Astrocyte (in vitro differentiated cells and primary cell): ENCODE results near the gene ZNF20. TPM values are rescaled to one million over a fixed set of nuclear protein-coding genes. Genes with fewer than 3 reads are reported as not detected.

Experiments
- DNase-seq: peaks from one replicate; pipeline ENCODE4 v3.0.0-alpha.2; 2010; ENCODE audit warnings: low read depth
- FAIRE-seq: peaks from 2 replicates; lab custom pipeline; 2011; peaks lifted over from hg19 to GRCh38; lab: Jason Lieb, UNC
- H2AFZ ChIP-seq: 2 replicates; pipeline ENCODE4 v1.6.0; 2012; ENCODE audit warnings: low read depth, low read length, inconsistent platforms
- H3K27ac ChIP-seq: 2 replicates; pipeline ENCODE4 v1.5.1; 2011; ENCODE audit warnings: low read depth, low read length, inconsistent platforms
- H3K27me3 ChIP-seq: 2 replicates; pipeline ENCODE4 v1.6.0; 2011; ENCODE audit warnings: low read length, inconsistent platforms; ENCODE audit not compliant: insufficient read depth
- H3K36me3 ChIP-seq: 2 replicates; pipeline ENCODE4 v1.5.1; 2011; ENCODE audit warnings: low read length, inconsistent platforms; ENCODE audit not compliant: insufficient read depth
- H3K4me1 ChIP-seq: 2 replicates; pipeline ENCODE4 v1.5.1; 2011; ENCODE audit warnings: low read length, inconsistent platforms; ENCODE audit not compliant: insufficient read depth
- H3K4me2 ChIP-seq: 2 replicates; pipeline ENCODE4 v1.6.0; 2012; ENCODE audit warnings: low read length, inconsistent platforms
- H3K4me3 ChIP-seq: 2 replicates; pipeline ENCODE4 v1.5.1; 2011; ENCODE audit warnings: low read depth, mild to moderate bottlenecking, low read length, inconsistent platforms; ENCODE audit not compliant: insufficient read depth
- H3K79me2 ChIP-seq: 2 replicates; pipeline ENCODE4 v1.6.0; 2012; ENCODE audit warnings: mild to moderate bottlenecking, low read length, inconsistent platforms; ENCODE audit not compliant: insufficient read depth
- H3K9ac ChIP-seq: 2 replicates; pipeline ENCODE4 v1.6.0; 2012; ENCODE audit warnings: mild to moderate bottlenecking, low read length, inconsistent platforms
- H3K9me3 ChIP-seq: 2 replicates; pipeline ENCODE4 v1.5.1; 2012; ENCODE audit warnings: low read depth, mild to moderate bottlenecking, low read length, inconsistent platforms; ENCODE audit not compliant: insufficient read depth
- H4K20me1 ChIP-seq: 2 replicates; pipeline ENCODE4 v1.6.0; 2012; ENCODE audit warnings: low read length, inconsistent platforms; ENCODE audit not compliant: insufficient read depth
- H3K27ac Mint-ChIP-seq: one replicate; pipeline ENCODE4 v1.8.0; 2021; ENCODE audit warnings: mild to moderate bottlenecking, mixed read lengths; ENCODE audit not compliant: unreplicated experiment
- H3K27me3 Mint-ChIP-seq: one replicate; pipeline ENCODE4 v1.8.0; 2021; ENCODE audit warnings: low read depth, mixed read lengths; ENCODE audit not compliant: unreplicated experiment
- H3K36me3 Mint-ChIP-seq: one replicate; pipeline ENCODE4 v1.8.0; 2021; ENCODE audit warnings: low read depth, mixed read lengths; ENCODE audit not compliant: unreplicated experiment
- H3K4me1 Mint-ChIP-seq: one replicate; pipeline ENCODE4 v1.8.0; 2021; ENCODE audit warnings: low read depth, mixed read lengths; ENCODE audit not compliant: unreplicated experiment
- H3K4me3 Mint-ChIP-seq: one replicate; pipeline ENCODE4 v1.8.0; 2021; ENCODE audit warnings: mild to moderate bottlenecking, moderate library complexity, mixed read lengths; ENCODE audit not compliant: unreplicated experiment
- H3K9me3 Mint-ChIP-seq: one replicate; pipeline ENCODE4 v1.8.0; 2021; ENCODE audit warnings: mild to moderate bottlenecking, mixed read lengths; ENCODE audit not compliant: unreplicated experiment
- EZH2 ChIP-seq: IDR thresholded peaks from 2 replicates; pipeline ENCODE4 v1.6.1; 2012; ENCODE audit warnings: mild to moderate bottlenecking, low read length, inconsistent platforms; ENCODE audit not compliant: insufficient read depth
- total RNA-seq: library from RNA; stranded (reverse); gene quantifications from 2 replicates; pipeline ENCODE4 v1.2.1, GENCODE V29; 2021
- TF ChIP-seq, protein P1 (sequence below): IDR thresholded peaks from 2 replicates; pipeline ENCODE4 v1.5.1; 2011; ENCODE audit warnings: low read depth, mild to moderate bottlenecking, inconsistent platforms, low read length, moderate library complexity; ENCODE audit not compliant: insufficient read depth

The ZNF20 gene
- total RNA-seq, 1 donor from 2014 or later: 8.2 TPM

DNA sequence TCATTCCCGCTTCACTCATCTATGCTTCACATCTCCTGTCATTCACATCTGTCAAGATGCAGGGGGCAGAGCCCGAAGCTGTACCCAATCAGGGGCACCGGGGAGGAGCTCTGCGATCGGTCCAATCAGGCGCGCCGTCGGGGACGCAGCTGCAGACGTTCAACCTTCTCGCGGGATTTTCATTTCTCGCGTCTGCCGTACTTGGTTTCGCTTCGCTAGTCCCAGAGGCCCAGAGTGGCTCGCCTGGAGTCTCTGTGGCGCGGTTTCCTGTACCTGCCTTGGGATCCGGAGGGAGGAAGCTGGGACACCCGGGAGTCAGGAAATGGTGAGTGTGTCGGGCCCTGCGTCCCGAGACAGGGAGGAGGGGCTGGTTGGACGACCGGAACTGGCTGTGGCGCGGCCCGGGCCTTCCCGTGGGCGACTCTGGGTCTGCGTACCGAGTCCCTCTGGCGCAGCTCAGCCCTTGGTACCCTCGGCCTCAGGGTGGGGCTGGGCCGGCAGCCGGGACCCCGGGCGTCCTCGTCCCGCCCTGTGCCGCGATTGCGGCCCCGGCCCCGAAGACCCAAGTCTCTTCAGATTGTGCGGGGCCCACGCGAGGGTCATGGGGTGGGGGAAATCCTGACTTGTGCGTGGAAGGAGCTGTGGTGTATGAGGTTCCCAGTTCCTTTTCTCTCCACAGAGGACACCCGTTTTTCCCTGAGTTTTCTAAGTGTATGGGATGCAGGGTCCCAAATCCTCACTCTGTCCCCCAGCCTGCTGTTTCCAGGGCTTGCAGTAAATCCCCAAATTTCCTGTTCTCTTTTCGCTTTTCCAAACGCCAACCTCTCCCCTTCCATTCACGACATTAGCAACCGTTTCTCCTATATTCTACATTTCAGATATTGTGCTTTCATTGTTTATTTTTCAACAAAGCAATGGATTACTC, 23.0 kb upstream of the ZNF20 start, which contains the start of gene ZNF136:
Gene ZNF136, plus strand, starts transcription at position 215 of the 925 bp plus-strand sequence. Its CDS starts 108 bp downstream, at position 323.
- Histone ChIP-seq H3K27me3 (no peaks in the 10 kb centered on the region), H3K9ac (peak within 1 kb of the TSS; percentile 94), H4K20me1 (peaks cover 3% of the 10 kb centered on the region), H3K27ac (peak within 1 kb of the TSS; percentile 89), H3K36me3 (no peaks in the 10 kb centered on the region), H3K4me3 (peak within 1 kb of the TSS; percentile 84), H3K4me2 (peak within 1 kb of the TSS; percentile 87), H3K9me3 (no peaks in the 10 kb centered on the region), H3K4me1 (no peaks in the 10 kb centered on the region), H3K79me2 (peaks cover 40% of the 10 kb centered on the region), H2AFZ (peak within 1 kb of the TSS; percentile 99)
- no peaks in the 10 kb centered on the region for H3K9me3 Mint-ChIP-seq
- peak within 1 kb of the TSS; percentile 95 for H3K27ac Mint-ChIP-seq
- DNase-seq (peak; percentile 90), FAIRE-seq (no peak)
- peak within 1 kb of the TSS; percentile 95 for H3K4me3 Mint-ChIP-seq
- H3K27me3 Mint-ChIP-seq: no peaks in the 10 kb centered on the region
- TF ChIP-seq EZH2: no peak
- TF ChIP-seq, protein P1, sequence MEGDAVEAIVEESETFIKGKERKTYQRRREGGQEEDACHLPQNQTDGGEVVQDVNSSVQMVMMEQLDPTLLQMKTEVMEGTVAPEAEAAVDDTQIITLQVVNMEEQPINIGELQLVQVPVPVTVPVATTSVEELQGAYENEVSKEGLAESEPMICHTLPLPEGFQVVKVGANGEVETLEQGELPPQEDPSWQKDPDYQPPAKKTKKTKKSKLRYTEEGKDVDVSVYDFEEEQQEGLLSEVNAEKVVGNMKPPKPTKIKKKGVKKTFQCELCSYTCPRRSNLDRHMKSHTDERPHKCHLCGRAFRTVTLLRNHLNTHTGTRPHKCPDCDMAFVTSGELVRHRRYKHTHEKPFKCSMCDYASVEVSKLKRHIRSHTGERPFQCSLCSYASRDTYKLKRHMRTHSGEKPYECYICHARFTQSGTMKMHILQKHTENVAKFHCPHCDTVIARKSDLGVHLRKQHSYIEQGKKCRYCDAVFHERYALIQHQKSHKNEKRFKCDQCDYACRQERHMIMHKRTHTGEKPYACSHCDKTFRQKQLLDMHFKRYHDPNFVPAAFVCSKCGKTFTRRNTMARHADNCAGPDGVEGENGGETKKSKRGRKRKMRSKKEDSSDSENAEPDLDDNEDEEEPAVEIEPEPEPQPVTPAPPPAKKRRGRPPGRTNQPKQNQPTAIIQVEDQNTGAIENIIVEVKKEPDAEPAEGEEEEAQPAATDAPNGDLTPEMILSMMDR: no peak
- peaks cover 13% of the 10 kb centered on the region for H3K4me1 Mint-ChIP-seq
- H3K36me3 Mint-ChIP-seq: no peaks in the 10 kb centered on the region

GRCh38 chr19:12162513-12162881, 22.3 kb upstream of the ZNF20 start:
- Histone ChIP-seq H4K20me1 (peaks cover 3% of the 10 kb centered on the region), H3K79me2 (peaks cover 38% of the 10 kb centered on the region), H3K4me2 (peak overlapping the region; percentile 87), H3K4me3 (peak overlapping the region; percentile 84), H3K9ac (peak overlapping the region; percentile 94), H3K9me3 (no peaks in the 10 kb centered on the region), H3K27ac (no peak overlapping the region), H2AFZ (peak overlapping the region; percentile 99), H3K27me3 (no peaks in the 10 kb centered on the region), H3K36me3 (no peaks in the 10 kb centered on the region), H3K4me1 (no peaks in the 10 kb centered on the region)
- H3K4me1 Mint-ChIP-seq: peaks cover 13% of the 10 kb centered on the region
- no peaks in the 10 kb centered on the region for H3K9me3 Mint-ChIP-seq
- H3K36me3 Mint-ChIP-seq: no peaks in the 10 kb centered on the region
- FAIRE-seq (no peak), DNase-seq (no peak)
- H3K4me3 Mint-ChIP-seq: peak overlapping the region; percentile 95
- TF ChIP-seq, protein P1: no peak
- no peak for TF ChIP-seq EZH2
- H3K27ac Mint-ChIP-seq: no peak overlapping the region
- H3K27me3 Mint-ChIP-seq: no peaks in the 10 kb centered on the region
